Chondrocyte (in vitro differentiated cells): Measurements from ENCODE around the gene NAPSA. TPM values are rescaled to one million over a fixed set of nuclear protein-coding genes. Genes with fewer than 3 reads are reported as not detected.
A peak's percentile ranks its signal among the peaks of the same experiment; 100 is the strongest.

Experiments used
- DNase-seq: peaks from one replicate; pipeline ENCODE4 v3.0.0; 2021; ENCODE audit warnings: mixed read lengths, low spot score
- H3K27ac Mint-ChIP-seq: one replicate; pipeline ENCODE4 v1.8.0; 2021; ENCODE audit warnings: mild to moderate bottlenecking, moderate library complexity, mixed read lengths; ENCODE audit not compliant: unreplicated experiment
- H3K27me3 Mint-ChIP-seq: 2 replicates; pipeline ENCODE4 v1.8.0; 2021; ENCODE audit warnings: low read depth, mixed read lengths
- H3K36me3 Mint-ChIP-seq: 2 replicates; pipeline ENCODE4 v1.8.0; 2021; ENCODE audit warnings: low read depth, mixed read lengths
- H3K4me1 Mint-ChIP-seq: 2 replicates; pipeline ENCODE4 v1.8.0; 2021; ENCODE audit warnings: low read depth, mild to moderate bottlenecking, mixed read lengths
- H3K4me3 Mint-ChIP-seq: one replicate; pipeline ENCODE4 v1.8.0; 2021; ENCODE audit warnings: mild to moderate bottlenecking, moderate library complexity, mixed read lengths; ENCODE audit not compliant: unreplicated experiment
- H3K9me3 Mint-ChIP-seq: 2 replicates; pipeline ENCODE4 v1.8.0; 2021; ENCODE audit warnings: low read depth, mixed read lengths
- total RNA-seq: library from RNA; stranded (reverse); gene quantifications from 3 replicates; pipeline ENCODE4 v1.2.1, GENCODE V29; 2021
- TF ChIP-seq, protein P1 (sequence below): fragments of 200-600 bp; sonication (generic); IDR thresholded peaks from 2 replicates; pipeline ENCODE4 v1.5.0; 2021; ENCODE audit warnings: antibody characterized with exemption, mild to moderate bottlenecking, moderate library complexity

The NAPSA gene
- total RNA-seq, 1 donor from 2014 or later = 0.55 TPM

DNA sequence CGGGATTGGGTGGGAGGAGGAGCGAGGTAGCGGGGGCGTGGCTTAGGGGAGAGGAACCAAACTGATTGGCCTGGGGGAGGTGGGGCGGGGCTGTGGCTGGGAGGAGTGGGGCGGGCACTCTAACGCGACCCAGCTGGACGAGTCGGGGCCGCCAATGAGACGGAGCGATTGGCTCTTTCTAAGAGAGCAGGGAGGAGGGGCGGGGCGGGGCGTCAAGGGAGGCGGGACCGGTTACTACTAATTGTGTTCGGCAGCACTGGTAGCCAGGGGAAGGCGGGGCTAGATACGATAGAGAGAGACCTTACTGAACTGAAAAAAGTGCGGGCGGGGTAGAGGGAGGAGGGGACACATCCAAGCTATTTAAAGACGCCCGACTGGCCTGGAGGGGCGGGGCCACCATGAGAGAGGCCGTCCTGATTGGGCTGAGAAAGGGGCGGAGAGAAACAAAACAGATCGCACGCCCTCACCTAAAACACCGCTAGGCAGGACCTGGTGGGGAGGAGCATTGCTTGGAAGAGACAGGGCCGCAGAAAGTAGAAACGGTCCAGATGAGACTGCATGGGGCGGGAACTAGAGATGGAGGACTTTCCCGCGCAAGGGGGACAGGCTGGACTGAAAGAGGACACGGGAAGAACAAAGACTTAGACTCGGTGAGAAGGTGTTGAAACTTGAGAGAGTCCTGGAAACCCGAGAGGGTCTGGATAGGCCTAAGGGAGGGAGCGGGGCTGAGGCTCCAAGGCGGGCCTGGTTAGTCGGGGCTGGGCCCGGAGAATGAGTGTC is 36.1 kb downstream of the NAPSA start, which contains the start of gene KCNC3:
Gene KCNC3, minus strand, starts transcription at position 232 of the 780 bp plus-strand sequence. CDS start 295 bp downstream, outside the sequence.
- peaks cover 59% of the 10 kb centered on the region for H3K4me1 Mint-ChIP-seq
- no peaks in the 10 kb centered on the region for H3K9me3 Mint-ChIP-seq
- peak; percentile 98 for DNase-seq
- peak within 1 kb of the TSS; percentile 86 for H3K27ac Mint-ChIP-seq
- TF ChIP-seq, protein P1, sequence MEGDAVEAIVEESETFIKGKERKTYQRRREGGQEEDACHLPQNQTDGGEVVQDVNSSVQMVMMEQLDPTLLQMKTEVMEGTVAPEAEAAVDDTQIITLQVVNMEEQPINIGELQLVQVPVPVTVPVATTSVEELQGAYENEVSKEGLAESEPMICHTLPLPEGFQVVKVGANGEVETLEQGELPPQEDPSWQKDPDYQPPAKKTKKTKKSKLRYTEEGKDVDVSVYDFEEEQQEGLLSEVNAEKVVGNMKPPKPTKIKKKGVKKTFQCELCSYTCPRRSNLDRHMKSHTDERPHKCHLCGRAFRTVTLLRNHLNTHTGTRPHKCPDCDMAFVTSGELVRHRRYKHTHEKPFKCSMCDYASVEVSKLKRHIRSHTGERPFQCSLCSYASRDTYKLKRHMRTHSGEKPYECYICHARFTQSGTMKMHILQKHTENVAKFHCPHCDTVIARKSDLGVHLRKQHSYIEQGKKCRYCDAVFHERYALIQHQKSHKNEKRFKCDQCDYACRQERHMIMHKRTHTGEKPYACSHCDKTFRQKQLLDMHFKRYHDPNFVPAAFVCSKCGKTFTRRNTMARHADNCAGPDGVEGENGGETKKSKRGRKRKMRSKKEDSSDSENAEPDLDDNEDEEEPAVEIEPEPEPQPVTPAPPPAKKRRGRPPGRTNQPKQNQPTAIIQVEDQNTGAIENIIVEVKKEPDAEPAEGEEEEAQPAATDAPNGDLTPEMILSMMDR = no peak
- peaks cover 3% of the 10 kb centered on the region for H3K36me3 Mint-ChIP-seq
- H3K4me3 Mint-ChIP-seq = peak within 1 kb of the TSS; percentile 70
- H3K27me3 Mint-ChIP-seq = peaks cover 22% of the 10 kb centered on the region

DNA sequence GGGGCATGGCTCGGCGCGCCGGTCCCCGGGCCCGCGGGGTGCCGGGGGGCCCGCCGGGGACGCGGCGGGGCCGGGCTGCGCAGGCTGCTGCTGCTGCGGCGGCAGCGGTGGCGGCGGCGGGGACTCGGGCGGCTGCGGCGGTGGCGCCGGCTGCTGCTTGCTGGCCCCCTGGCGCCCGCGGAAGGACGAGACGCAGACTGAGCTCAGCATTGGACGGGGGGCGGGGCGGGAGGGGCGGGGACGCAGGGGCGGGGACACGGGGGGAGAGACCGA is 36.6 kb downstream of the NAPSA start:
- TF ChIP-seq, protein P1 = peak; percentile 6
- peaks cover 22% of the 10 kb centered on the region for H3K27me3 Mint-ChIP-seq
- H3K9me3 Mint-ChIP-seq = no peaks in the 10 kb centered on the region
- peaks cover 3% of the 10 kb centered on the region for H3K36me3 Mint-ChIP-seq
- DNase-seq = no peak
- H3K4me1 Mint-ChIP-seq = peaks cover 55% of the 10 kb centered on the region
- no peak overlapping the region for H3K4me3 Mint-ChIP-seq
- no peak overlapping the region for H3K27ac Mint-ChIP-seq

DNA sequence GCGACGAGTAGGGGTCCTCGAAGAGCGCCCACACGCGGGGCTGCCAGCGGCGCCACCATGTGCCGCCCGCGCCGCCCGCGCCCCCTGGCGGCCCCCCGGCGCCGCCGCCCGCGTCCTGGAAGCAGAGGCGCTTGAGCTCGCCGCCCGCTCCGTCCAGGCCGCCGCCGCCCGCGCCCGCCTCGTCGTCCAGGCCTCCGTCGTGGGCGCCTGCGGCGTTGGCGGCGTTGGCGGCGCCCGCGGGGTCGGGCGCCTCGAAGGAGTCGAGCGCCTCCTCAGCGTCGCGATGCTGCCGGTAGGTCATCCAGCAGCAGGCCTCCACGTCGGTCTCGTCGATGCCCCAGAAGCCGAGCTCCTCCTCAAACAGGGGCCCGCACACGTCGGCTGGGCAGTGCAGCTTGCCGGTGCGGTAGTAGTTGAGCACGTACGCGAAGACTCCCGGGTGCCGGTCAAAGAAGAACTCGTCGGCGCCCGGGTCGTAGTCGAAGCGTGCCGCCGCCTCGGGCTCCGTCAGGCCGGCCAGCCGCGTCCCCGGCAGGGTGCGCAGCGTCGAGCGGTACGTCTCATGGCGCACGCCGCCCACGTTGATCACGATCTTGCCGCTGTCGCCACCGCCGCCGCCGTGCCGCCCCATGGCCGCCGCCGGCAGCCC is 37.1 kb downstream of the NAPSA start:
- Mint-ChIP-seq H3K36me3 (peaks cover 4% of the 10 kb centered on the region), H3K4me1 (peaks cover 51% of the 10 kb centered on the region), H3K27ac (no peak overlapping the region), H3K4me3 (peak overlapping the region; percentile 51), H3K9me3 (no peaks in the 10 kb centered on the region), H3K27me3 (peaks cover 22% of the 10 kb centered on the region)
- TF ChIP-seq, protein P1 = peak; percentile 40
- no peak for DNase-seq

DNA sequence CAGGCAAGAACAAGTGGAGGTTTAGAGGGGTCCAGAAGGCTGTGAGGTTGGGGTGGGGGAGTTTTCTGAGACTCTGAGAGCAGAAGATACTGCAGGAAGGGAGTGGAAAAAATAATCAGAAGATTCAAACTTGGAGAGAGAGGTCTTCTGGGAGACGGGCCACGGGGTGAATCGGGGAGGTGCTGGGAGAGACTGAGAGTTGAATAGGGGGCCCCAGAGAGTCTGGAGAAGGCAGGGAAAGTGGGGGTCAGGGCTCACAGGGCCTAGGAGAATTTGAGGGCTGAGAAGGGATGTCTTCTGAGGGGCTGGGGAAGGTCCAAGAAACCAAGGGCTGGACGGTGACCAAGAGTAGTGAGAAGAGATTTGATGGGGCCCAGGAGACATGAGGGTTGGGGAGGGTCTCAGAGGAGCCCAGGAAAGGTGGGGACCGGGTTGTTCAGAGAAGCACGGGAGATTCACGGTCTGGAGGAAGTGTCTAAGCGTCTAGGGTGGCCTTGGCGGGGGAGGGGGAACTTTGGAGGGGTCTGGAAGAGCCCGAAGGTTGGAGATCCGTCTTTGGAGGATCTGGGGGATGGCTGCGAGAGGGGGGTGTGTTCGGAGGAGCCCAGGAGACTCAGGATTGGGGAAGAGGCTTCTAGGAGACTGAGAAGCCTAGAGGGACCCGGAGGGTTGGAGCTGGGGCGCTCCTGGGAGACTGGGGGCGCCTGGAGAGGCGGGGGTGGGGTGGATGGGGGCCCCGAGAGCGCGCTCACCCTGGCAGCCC is 37.8 kb downstream of the NAPSA start:
- Mint-ChIP-seq H3K27ac (peak overlapping the region; percentile 41), H3K27me3 (peaks cover 20% of the 10 kb centered on the region), H3K9me3 (no peaks in the 10 kb centered on the region), H3K4me3 (peak overlapping the region; percentile 46), H3K36me3 (peaks cover 6% of the 10 kb centered on the region), H3K4me1 (peaks cover 47% of the 10 kb centered on the region)
- DNase-seq = no peak
- TF ChIP-seq, protein P1 = no peak

DNA sequence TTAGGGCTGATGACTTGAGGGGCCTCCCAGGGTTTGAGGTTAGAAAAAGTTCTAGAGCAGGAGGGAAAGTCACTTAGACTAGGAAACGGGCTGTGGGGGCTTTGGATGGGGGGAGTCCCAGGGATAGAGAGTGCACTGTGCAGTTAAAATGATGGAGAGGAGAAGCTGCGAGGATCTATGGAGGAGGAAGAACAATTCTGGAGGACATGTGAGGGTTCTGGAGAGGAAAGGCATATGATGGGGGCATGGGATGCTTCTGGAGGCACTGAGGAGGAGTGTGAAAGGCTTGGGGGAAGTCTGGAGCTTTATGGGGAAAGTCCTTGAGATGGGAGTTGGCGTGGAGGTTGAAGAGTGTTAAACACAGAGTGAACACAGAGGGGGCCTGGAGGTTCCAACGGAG is 38.4 kb downstream of the NAPSA start:
- TF ChIP-seq, protein P1 = no peak
- H3K4me1 Mint-ChIP-seq = peaks cover 41% of the 10 kb centered on the region
- H3K4me3 Mint-ChIP-seq = peak overlapping the region; percentile 46
- no peaks in the 10 kb centered on the region for H3K9me3 Mint-ChIP-seq
- H3K27me3 Mint-ChIP-seq = peaks cover 18% of the 10 kb centered on the region
- DNase-seq = no peak
- H3K27ac Mint-ChIP-seq = no peak overlapping the region
- peaks cover 10% of the 10 kb centered on the region for H3K36me3 Mint-ChIP-seq
